ENCODE data around the gene RETREG1. TPM values are rescaled to one million over a fixed set of nuclear protein-coding genes. Genes with fewer than 3 reads are reported as not detected.

Gene RETREG1
- polyA plus RNA-seq, 1 of the 3 experiments (the other 2 are of a cell fraction) = 0.43 TPM

GRCh38 chr5:16586556-16586955 lies 30.2 kb downstream of the RETREG1 start:
- TF ChIP-seq TAF1 (IDR thresholded peaks at IDR 0.05; ENCODE audit: borderline replicate concordance, low read depth, low read length) (no peak), RAD21 (IDR thresholded peaks at IDR 0.05; ENCODE audit: low read length) (no peak), MEF2A (IDR thresholded peaks at IDR 0.05; ENCODE audit: borderline replicate concordance, low read depth) (no peak), TCF12 (IDR thresholded peaks at IDR 0.05) (no peak)
- TF ChIP-seq, protein P1, sequence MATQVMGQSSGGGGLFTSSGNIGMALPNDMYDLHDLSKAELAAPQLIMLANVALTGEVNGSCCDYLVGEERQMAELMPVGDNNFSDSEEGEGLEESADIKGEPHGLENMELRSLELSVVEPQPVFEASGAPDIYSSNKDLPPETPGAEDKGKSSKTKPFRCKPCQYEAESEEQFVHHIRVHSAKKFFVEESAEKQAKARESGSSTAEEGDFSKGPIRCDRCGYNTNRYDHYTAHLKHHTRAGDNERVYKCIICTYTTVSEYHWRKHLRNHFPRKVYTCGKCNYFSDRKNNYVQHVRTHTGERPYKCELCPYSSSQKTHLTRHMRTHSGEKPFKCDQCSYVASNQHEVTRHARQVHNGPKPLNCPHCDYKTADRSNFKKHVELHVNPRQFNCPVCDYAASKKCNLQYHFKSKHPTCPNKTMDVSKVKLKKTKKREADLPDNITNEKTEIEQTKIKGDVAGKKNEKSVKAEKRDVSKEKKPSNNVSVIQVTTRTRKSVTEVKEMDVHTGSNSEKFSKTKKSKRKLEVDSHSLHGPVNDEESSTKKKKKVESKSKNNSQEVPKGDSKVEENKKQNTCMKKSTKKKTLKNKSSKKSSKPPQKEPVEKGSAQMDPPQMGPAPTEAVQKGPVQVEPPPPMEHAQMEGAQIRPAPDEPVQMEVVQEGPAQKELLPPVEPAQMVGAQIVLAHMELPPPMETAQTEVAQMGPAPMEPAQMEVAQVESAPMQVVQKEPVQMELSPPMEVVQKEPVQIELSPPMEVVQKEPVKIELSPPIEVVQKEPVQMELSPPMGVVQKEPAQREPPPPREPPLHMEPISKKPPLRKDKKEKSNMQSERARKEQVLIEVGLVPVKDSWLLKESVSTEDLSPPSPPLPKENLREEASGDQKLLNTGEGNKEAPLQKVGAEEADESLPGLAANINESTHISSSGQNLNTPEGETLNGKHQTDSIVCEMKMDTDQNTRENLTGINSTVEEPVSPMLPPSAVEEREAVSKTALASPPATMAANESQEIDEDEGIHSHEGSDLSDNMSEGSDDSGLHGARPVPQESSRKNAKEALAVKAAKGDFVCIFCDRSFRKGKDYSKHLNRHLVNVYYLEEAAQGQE (IDR thresholded peaks at IDR 0.05; ENCODE audit: low read depth, low read length) = no peak

DNA sequence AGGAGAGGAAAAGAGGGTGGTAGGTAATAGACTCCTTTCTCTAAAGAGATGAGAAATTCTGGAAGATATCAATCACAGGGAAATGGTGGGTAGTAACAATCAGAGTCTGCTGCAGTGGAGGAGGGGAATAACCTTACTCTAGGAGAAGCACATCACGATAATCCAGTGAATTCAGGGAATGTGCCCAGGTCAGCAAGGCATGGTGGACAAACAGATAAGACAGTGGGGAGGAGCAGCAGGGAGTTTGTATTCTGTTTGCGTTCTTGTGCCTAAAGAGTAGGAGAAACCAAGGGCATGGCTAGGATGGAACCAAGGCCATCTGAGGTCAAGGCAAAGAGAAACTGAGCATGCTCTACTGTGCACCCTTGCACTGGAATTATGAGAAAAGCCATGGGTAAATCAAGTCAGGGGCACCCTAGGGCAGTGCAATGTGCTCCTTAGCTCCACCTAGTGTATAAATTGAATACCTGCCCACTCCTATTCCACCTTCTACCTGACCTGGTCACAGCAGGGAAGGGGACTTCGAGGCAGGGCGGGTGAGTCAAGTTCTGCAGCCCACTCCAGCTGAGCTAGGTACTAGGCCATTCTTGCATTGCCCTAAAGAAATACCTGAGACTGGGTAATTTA lies 31.6 kb downstream of the RETREG1 start:
- Histone ChIP-seq H3K4me2 (no peak overlapping the region), H3K4me3 (ENCODE audit: low read depth in 2 of 2, low read length in 1 of 2) (no peak overlapping the region), H3F3A (replicated peaks; ENCODE audit: insufficient read depth) (no peaks in the 10 kb centered on the region), H3K27ac (ENCODE audit: low read depth in 2 of 2, low read length in 1 of 2) (no peak overlapping the region), H3K9me2 (no peaks in the 10 kb centered on the region), H3K4me1 (ENCODE audit: control insufficient read depth in 1 of 2, insufficient read depth in 2 of 2, low read depth in 1 of 2, low read length in 1 of 2) (no peaks in the 10 kb centered on the region; a peak in 1 of 4 replicates), H4K20me1 (ENCODE audit: insufficient read depth) (no peaks in the 10 kb centered on the region), H3K9me3 (no peaks in the 10 kb centered on the region), H2AFZ (ENCODE audit: low read depth) (no peak overlapping the region), H3K79me2 (ENCODE audit: insufficient read depth) (no peaks in the 10 kb centered on the region), H3K36me3 (replicated peaks in 1 of 2; ENCODE audit: control insufficient read depth in 1 of 2, insufficient read depth in 2 of 2, low read length in 1 of 2) (no peaks in the 10 kb centered on the region), H3K27me3 (ENCODE audit: insufficient read depth) (no peaks in the 10 kb centered on the region), H3K9ac (no peak overlapping the region)
- no peak for DNase-seq
- 83% methylated on average over 4 of the region's 4 CpGs for WGBS (ENCODE audit: low lambda C conversion rate)
- no peak for TF ChIP-seq CHD2 (IDR thresholded peaks at IDR 0.05; ENCODE audit: low read length, partially characterized antibody)
- no peak for TF ChIP-seq MXI1 (IDR thresholded peaks at IDR 0.05; ENCODE audit: low read depth, low read length)
- TF ChIP-seq, protein P2, sequence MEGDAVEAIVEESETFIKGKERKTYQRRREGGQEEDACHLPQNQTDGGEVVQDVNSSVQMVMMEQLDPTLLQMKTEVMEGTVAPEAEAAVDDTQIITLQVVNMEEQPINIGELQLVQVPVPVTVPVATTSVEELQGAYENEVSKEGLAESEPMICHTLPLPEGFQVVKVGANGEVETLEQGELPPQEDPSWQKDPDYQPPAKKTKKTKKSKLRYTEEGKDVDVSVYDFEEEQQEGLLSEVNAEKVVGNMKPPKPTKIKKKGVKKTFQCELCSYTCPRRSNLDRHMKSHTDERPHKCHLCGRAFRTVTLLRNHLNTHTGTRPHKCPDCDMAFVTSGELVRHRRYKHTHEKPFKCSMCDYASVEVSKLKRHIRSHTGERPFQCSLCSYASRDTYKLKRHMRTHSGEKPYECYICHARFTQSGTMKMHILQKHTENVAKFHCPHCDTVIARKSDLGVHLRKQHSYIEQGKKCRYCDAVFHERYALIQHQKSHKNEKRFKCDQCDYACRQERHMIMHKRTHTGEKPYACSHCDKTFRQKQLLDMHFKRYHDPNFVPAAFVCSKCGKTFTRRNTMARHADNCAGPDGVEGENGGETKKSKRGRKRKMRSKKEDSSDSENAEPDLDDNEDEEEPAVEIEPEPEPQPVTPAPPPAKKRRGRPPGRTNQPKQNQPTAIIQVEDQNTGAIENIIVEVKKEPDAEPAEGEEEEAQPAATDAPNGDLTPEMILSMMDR (IDR thresholded peaks at IDR 0.05) = peak; percentile 50; the same call in 1 of the 2 replicates
- ChIA-PET CTCF (interaction anchor here (0.9 to 2.1 kb wide), 8 partner anchors 9 to 571 kb away, joined by 3 to 7 read pairs (median 4); no protein-coding TSS in a partner anchor), POLR2A (no interaction called here)

More at GRCh38 chr5:16586556-16586955, 30.2 kb downstream of the RETREG1 start:
- POLR2A ChIA-PET = no interaction called here
- H3K4me1 ChIP-seq (ENCODE audit: control insufficient read depth in 1 of 2, insufficient read depth in 2 of 2, low read depth in 1 of 2, low read length in 1 of 2) = no peaks in the 10 kb centered on the region
- DNase-seq = no peak
- no peaks in the 10 kb centered on the region for H4K20me1 ChIP-seq (ENCODE audit: insufficient read depth)
- no peak overlapping the region for H3K4me3 ChIP-seq (ENCODE audit: low read depth in 2 of 2, low read length in 1 of 2)
- no peak overlapping the region for H3K27ac ChIP-seq (ENCODE audit: low read depth in 2 of 2, low read length in 1 of 2)
- no peaks in the 10 kb centered on the region for H3K79me2 ChIP-seq (ENCODE audit: insufficient read depth)
- no peaks in the 10 kb centered on the region for H3F3A ChIP-seq (replicated peaks; ENCODE audit: insufficient read depth)
- CTCF ChIA-PET = interaction anchor here (1.0 to 2.1 kb wide), 4 partner anchors 10 to 569 kb away, joined by 3 to 7 read pairs (median 3); no protein-coding TSS in a partner anchor
- H3K4me2 ChIP-seq = no peak overlapping the region
- H3K36me3 ChIP-seq (replicated peaks in 1 of 2; ENCODE audit: control insufficient read depth in 1 of 2, insufficient read depth in 2 of 2, low read length in 1 of 2) = no peaks in the 10 kb centered on the region
- no peak overlapping the region for H2AFZ ChIP-seq (ENCODE audit: low read depth)
- 49% methylated on average over 3 of the region's 3 CpGs for WGBS (ENCODE audit: low lambda C conversion rate)
- H3K9ac ChIP-seq = no peak overlapping the region
- no peaks in the 10 kb centered on the region for H3K9me3 ChIP-seq
- H3K27me3 ChIP-seq (ENCODE audit: insufficient read depth) = no peaks in the 10 kb centered on the region
- no peaks in the 10 kb centered on the region for H3K9me2 ChIP-seq

Data from SK-N-SH (cell line).